Pancreas (tissue), 10 donors: ENCODE measurements around the gene TTI1. TPM values are rescaled to one million over a fixed set of nuclear protein-coding genes. Genes with fewer than 3 reads are reported as not detected.
A peak's percentile ranks its signal among the peaks of the same experiment; 100 is the strongest.

Experiments
- ATAC-seq, 4 donors: fragments of 200-7000 bp; cut with Tn5 transposase; one replicate each; pipeline versions ENCODE4 v1.8.0 to v1.9.1; 2020; ENCODE audit warnings: mild to moderate bottlenecking in 4 of 4, moderate library complexity in 4 of 4
- DNase-seq, 6 donors: peaks; one replicate each; pipeline ENCODE4 v3.0.0-alpha.2; 2020
- FAIRE-seq: peaks from 2 replicates; lab custom pipeline; 2012; peaks lifted over from hg19 to GRCh38; lab: Jason Lieb, UNC
- H3K27ac ChIP-seq, 4 donors: fragments of 200-600 bp; sonication (generic); 1 replicate in 3 of 4; 2 replicates in 1 of 4; pipeline versions ENCODE4 v1.5.0 to v1.8.0; 2020
- H3K27me3 ChIP-seq, 4 donors: fragments of 200-600 bp; one replicate each; pipeline ENCODE4 v1.8.0; 2021
- H3K36me3 ChIP-seq, 3 donors: fragments of 200-600 bp; sonication (generic) in 1 of 3; one replicate each; pipeline versions ENCODE4 v1.5.0 to v1.8.0; 2020 to 2021
- H3K4me1 ChIP-seq, 3 donors: fragments of 200-600 bp; one replicate each; pipeline ENCODE4 v1.8.0; 2021
- H3K4me3 ChIP-seq, 4 donors: fragments of 200-600 bp; sonication (generic) in 2 of 4; one replicate each; pipeline versions ENCODE4 v1.5.0 to v1.8.0; 2020 to 2021
- H3K9me3 ChIP-seq, 4 donors: fragments of 200-600 bp; one replicate each; pipeline ENCODE4 v1.8.0; 2021
- CTCF ChIP-seq, 4 donors: fragments of 200-600 bp; sonication (generic) in 3 of 4; IDR thresholded peaks; one replicate each; pipeline versions ENCODE4 v1.5.0 to v1.8.0; 2021; ENCODE audit warnings: antibody characterized with exemption in 4 of 4
- WGBS, 2 donors: extraction: QIAGEN DNeasy Blood & Tissue Kit; methylation state at CpG; one replicate each; pipeline ENCODE4 v1.1.7; 2013; 5-methylcytosine and 5-hydroxymethylcytosine counted together
- intact Hi-C, 3 donors: fragments of 100-400 bp; cut with DNase I; formaldehyde crosslinking; loops; one replicate each; pipeline versions ENCODE4 v1.11.1 to v1.14.2; 2022
- polyA plus RNA-seq, 2 donors: library from polyadenylated mRNA; stranded (reverse); fragments of 200-250 nt; gene quantifications; one replicate each; pipeline ENCODE4 v1.2.3, GENCODE V29; 2013
- total RNA-seq, 6 donors: library from RNA; stranded (reverse); fragmentation: NEBNext Ultra II Directional in 4 of 6; extraction: Animal tissue kit (Norgen Biotek cat#: 25700) in 4 of 6; gene quantifications; one replicate each; pipeline versions ENCODE4 v1.2.1 to v1.2.4, GENCODE V29; 2021 to 2023
- donor health status: healthy with polysubstance abuse.
- donor health status: DM: no; HTN: no; CAD: no; lungs with moderate emphysema.
- donor health status: DM: no; HTN: no; CAD: no.
- donor health status: control.
- donor health status: control.
- donor health status: Bipolar disorder and iron deficiency.
- donor health status: DM: yes; HTN: yes; CAD: no.
- donor health status: DM: no; HTN: no; CAD: no.
- donor health status: DM: no; HTN: no; CAD: no.
- donor health status: DM: yes; HTN: yes; CAD: no.

TTI1 gene
- total and polyA plus RNA-seq, 8 donors, result 10.1 to 18.0 (median 11.2) TPM

DNA sequence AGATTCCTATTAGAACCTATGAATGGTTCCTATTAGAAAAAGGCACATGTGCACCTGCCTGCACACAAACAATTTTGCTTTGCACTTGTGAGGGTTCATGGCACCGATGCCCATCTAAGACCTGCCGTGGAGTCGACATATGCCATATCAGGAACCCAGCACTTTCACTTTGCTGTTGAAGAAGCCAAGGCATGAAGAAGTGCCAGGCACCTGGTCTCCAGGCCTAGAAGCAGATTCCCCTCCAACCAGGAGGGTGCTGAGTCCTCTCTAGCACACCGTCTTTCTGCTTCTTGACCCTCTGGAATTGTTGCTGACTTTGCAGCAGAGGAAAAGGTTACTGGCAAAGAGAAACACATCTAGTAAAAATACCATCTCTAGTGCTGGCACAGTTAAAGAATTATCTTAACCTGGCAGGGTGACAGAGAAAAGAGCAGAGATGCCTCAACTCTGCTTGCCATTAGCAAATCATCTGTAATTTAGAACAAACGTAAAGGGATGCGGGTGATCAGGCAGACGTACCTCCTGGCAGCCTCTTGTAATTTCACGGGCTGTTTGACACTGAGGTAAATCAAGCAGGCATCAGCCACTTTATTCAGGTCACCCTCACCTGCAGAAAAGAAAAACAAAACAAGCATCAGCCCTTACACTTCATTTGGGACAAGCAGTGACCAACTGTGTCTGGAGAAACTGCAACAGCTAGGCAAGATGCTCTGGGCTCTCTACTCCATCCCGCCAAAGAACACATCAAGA is 37.2 kb downstream of the TTI1 start:
- ATAC-seq (peak in 2 of 4 donors; percentile 23 to 53), FAIRE-seq (no peak), DNase-seq (no peak)
- Histone ChIP-seq H3K4me1 (no peaks in the 10 kb centered on the region), H3K27me3 (no peaks in the 10 kb centered on the region), H3K36me3 (peaks cover 15 to 62% (median 45%) of the 10 kb centered on the region in 3 donors), H3K27ac (no peak overlapping the region), H3K4me3 (no peak overlapping the region), H3K9me3 (no peaks in the 10 kb centered on the region)
- WGBS, 2 donors, result 86 to 87% methylated on average over 9 of the region's 9 CpGs
- intact Hi-C loops, result no loop called here
- TF ChIP-seq CTCF (IDR thresholded peaks at IDR 0.05), result no peak

- FAIRE-seq (no peak), DNase-seq (no peak), ATAC-seq (no peak)
- 79 to 81% methylated on average over 4 of the region's 4 CpGs for WGBS, 2 donors
- H3K4me3 ChIP-seq, result no peak overlapping the region
- H3K36me3 ChIP-seq, result peaks cover 12 to 47% (median 36%) of the 10 kb centered on the region in 3 donors
- no peaks in the 10 kb centered on the region for H3K4me1 ChIP-seq
- no peaks in the 10 kb centered on the region for H3K9me3 ChIP-seq
- intact Hi-C loops, result loop anchor here in 1 of 3 donors (5.0 kb wide), 1 partner anchor 427 kb away; no protein-coding TSS in a partner anchor
- H3K27me3 ChIP-seq, result no peaks in the 10 kb centered on the region
- TF ChIP-seq CTCF (IDR thresholded peaks at IDR 0.05), result no peak
- H3K27ac ChIP-seq, result no peak overlapping the region
These were observed 38.7 kb downstream of the TTI1 start for GRCh38 chr20:37994512-37994911.

- Histone ChIP-seq H3K4me3 (no peak overlapping the region), H3K9me3 (no peaks in the 10 kb centered on the region), H3K4me1 (peaks cover 0 to 2% (median 0%) of the 10 kb centered on the region in 3 donors), H3K36me3 (peaks cover 3 to 31% (median 25%) of the 10 kb centered on the region in 3 donors), H3K27ac (no peak overlapping the region), H3K27me3 (no peaks in the 10 kb centered on the region)
- peak in 3 of 4 donors; percentile 25 to 41 (median 38) for TF ChIP-seq CTCF (IDR thresholded peaks at IDR 0.05)
- FAIRE-seq (no peak), ATAC-seq (peak; percentile 32 to 68 (median 46)), DNase-seq (no peak)
- intact Hi-C loops, result loop anchor here in 1 of 3 donors (5.0 kb wide), 1 partner anchor 426 kb away; no protein-coding TSS in a partner anchor
- 53 to 64% methylated on average over 5 of the region's 5 CpGs for WGBS, 2 donors
These were observed 40.4 kb downstream of the TTI1 start for GRCh38 chr20:37992802-37993409.

GRCh38 chr20:37991908-37992307 is 41.3 kb downstream of the TTI1 start:
- ATAC-seq (no peak), FAIRE-seq (no peak), DNase-seq (no peak)
- Histone ChIP-seq H3K4me3 (no peak overlapping the region), H3K27ac (no peak overlapping the region), H3K36me3 (peaks cover 0 to 21% (median 18%) of the 10 kb centered on the region in 3 donors), H3K9me3 (no peaks in the 10 kb centered on the region), H3K4me1 (peaks cover 0 to 11% (median under 1%) of the 10 kb centered on the region in 3 donors), H3K27me3 (no peaks in the 10 kb centered on the region)
- TF ChIP-seq CTCF (IDR thresholded peaks at IDR 0.05), result no peak
- intact Hi-C loops, result loop anchor here in 1 of 3 donors (5.0 kb wide), 1 partner anchor 425 kb away; no protein-coding TSS in a partner anchor
- WGBS, 2 donors, result 87 to 89% methylated on average over 4 of the region's 4 CpGs
